ENCODE data around the gene FBXW10. TPM values are rescaled to one million over a fixed set of nuclear protein-coding genes. Genes with fewer than 3 reads are reported as not detected.
"Not testable (repeated sequence)": the region's sequence is repeated elsewhere in the genome, so short reads cannot be mapped to it uniquely, and the experiment has no call there.

Gene FBXW10
- total RNA-seq, 1 experiment from 2014 or later, result not detected

GRCh38 chr17:18744726-18745125 is 872 bp downstream of the FBXW10 start:
- not testable (repeated sequence) for H3K9ac ChIP-seq (ENCODE audit: low read length); H3K27me3 ChIP-seq (ENCODE audit: low read length); H2AFZ ChIP-seq (ENCODE audit: low read length); H3K9me2 ChIP-seq (replicated peaks; ENCODE audit: insufficient read depth, low read length); H3K4me1 ChIP-seq (ENCODE audit: low read length); H4K20me1 ChIP-seq (ENCODE audit: insufficient read depth, low read depth, low read length); H3K36me3 ChIP-seq (ENCODE audit: insufficient read depth, low read length); H3K79me2 ChIP-seq (ENCODE audit: low read length); H3K4me2 ChIP-seq (ENCODE audit: low read depth, low read length, poor library complexity, severe bottlenecking); H3K9me3 ChIP-seq (ENCODE audit: low read length); DNase-seq; H3K4me3 ChIP-seq (ENCODE audit: low read length); H3K27ac ChIP-seq (ENCODE audit: low read length)

DNA sequence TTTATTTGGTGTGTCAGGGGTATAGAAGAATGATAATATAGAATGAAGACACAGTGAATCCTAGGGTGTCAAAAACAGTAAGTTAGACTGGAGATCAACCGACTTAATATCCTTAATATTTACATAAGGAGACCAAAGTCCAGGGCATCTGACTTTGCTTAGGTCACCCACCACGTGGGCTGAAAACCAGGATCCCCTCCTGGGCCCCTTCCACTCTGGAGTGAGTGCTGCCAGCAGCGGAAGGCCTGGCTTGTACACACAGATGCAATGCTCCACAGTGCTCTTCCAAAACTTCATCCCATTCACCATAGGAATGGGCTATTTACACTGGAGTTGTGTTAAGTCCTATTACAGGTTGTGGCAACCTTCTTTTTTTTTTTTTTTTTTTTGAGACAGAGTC is 2.7 kb downstream of the FBXW10 start:
- DNase-seq; H3K9ac ChIP-seq (ENCODE audit: low read length); H4K20me1 ChIP-seq (ENCODE audit: insufficient read depth, low read depth, low read length); H3K9me2 ChIP-seq (replicated peaks; ENCODE audit: insufficient read depth, low read length); H3K79me2 ChIP-seq (ENCODE audit: low read length); H3K4me1 ChIP-seq (ENCODE audit: low read length); H3K36me3 ChIP-seq (ENCODE audit: insufficient read depth, low read length); H3K27me3 ChIP-seq (ENCODE audit: low read length); H3K9me3 ChIP-seq (ENCODE audit: low read length); H3K27ac ChIP-seq (ENCODE audit: low read length); H2AFZ ChIP-seq (ENCODE audit: low read length); H3K4me2 ChIP-seq (ENCODE audit: low read depth, low read length, poor library complexity, severe bottlenecking); H3K4me3 ChIP-seq (ENCODE audit: low read length): not testable (repeated sequence)

GRCh38 chr17:18747501-18747900 is 3.6 kb downstream of the FBXW10 start:
- not testable (repeated sequence) for DNase-seq

DNA sequence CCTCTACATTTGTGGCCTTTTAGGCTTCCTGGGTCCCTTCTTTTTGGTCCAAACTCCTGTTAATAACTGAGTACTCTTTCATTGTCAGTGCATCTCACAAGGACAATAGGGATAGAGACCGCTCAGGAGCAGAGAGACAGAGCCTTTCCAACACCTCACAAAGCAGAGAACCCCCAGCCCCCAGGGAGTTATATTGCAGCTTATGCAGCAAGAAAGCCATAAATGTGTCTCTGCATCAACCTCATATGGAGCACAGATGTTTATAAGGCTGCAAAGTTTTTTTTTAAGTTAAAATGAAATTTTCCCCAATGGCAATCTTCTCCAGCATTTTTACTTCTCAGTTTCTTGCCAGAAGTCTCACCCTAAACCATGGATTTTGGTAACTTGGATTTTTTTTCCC is 6.4 kb downstream of the FBXW10 start:
- not testable (repeated sequence) for H3K36me3 ChIP-seq (ENCODE audit: insufficient read depth, low read length); H3K9ac ChIP-seq (ENCODE audit: low read length); H3K4me1 ChIP-seq (ENCODE audit: low read length); H3K9me2 ChIP-seq (replicated peaks; ENCODE audit: insufficient read depth, low read length); H3K79me2 ChIP-seq (ENCODE audit: low read length); H3K9me3 ChIP-seq (ENCODE audit: low read length); H2AFZ ChIP-seq (ENCODE audit: low read length); DNase-seq; H3K27me3 ChIP-seq (ENCODE audit: low read length); H3K4me3 ChIP-seq (ENCODE audit: low read length); H3K27ac ChIP-seq (ENCODE audit: low read length); H4K20me1 ChIP-seq (ENCODE audit: insufficient read depth, low read depth, low read length); H3K4me2 ChIP-seq (ENCODE audit: low read depth, low read length, poor library complexity, severe bottlenecking)

More at GRCh38 chr17:18747501-18747900, 3.6 kb downstream of the FBXW10 start:
- not testable (repeated sequence) for H3K27ac ChIP-seq (ENCODE audit: low read length); H4K20me1 ChIP-seq (ENCODE audit: insufficient read depth, low read depth, low read length); H3K4me2 ChIP-seq (ENCODE audit: low read depth, low read length, poor library complexity, severe bottlenecking); H3K4me3 ChIP-seq (ENCODE audit: low read length); H3K9ac ChIP-seq (ENCODE audit: low read length); H2AFZ ChIP-seq (ENCODE audit: low read length); H3K79me2 ChIP-seq (ENCODE audit: low read length); H3K9me2 ChIP-seq (replicated peaks; ENCODE audit: insufficient read depth, low read length); H3K4me1 ChIP-seq (ENCODE audit: low read length); H3K9me3 ChIP-seq (ENCODE audit: low read length); H3K36me3 ChIP-seq (ENCODE audit: insufficient read depth, low read length); H3K27me3 ChIP-seq (ENCODE audit: low read length)

- not testable (repeated sequence) for H3K4me2 ChIP-seq (ENCODE audit: low read depth, low read length, poor library complexity, severe bottlenecking); H3K4me3 ChIP-seq (ENCODE audit: low read length); H3K36me3 ChIP-seq (ENCODE audit: insufficient read depth, low read length)
These were observed 10.1 kb downstream of the FBXW10 start for GRCh38 chr17:18753829-18754409.

GRCh38 chr17:18755969-18756368 is 12.1 kb downstream of the FBXW10 start:
- not testable (repeated sequence) for H4K20me1 ChIP-seq (ENCODE audit: insufficient read depth, low read depth, low read length); H3K79me2 ChIP-seq (ENCODE audit: low read length); DNase-seq; H3K9me3 ChIP-seq (ENCODE audit: low read length); H3K4me2 ChIP-seq (ENCODE audit: low read depth, low read length, poor library complexity, severe bottlenecking); H3K9me2 ChIP-seq (replicated peaks; ENCODE audit: insufficient read depth, low read length); H3K9ac ChIP-seq (ENCODE audit: low read length); H3K27ac ChIP-seq (ENCODE audit: low read length); H3K4me3 ChIP-seq (ENCODE audit: low read length); H3K36me3 ChIP-seq (ENCODE audit: insufficient read depth, low read length); H2AFZ ChIP-seq (ENCODE audit: low read length); H3K4me1 ChIP-seq (ENCODE audit: low read length); H3K27me3 ChIP-seq (ENCODE audit: low read length)

More at GRCh38 chr17:18753829-18754409, 10.1 kb downstream of the FBXW10 start:
- not testable (repeated sequence) for H3K27me3 ChIP-seq (ENCODE audit: low read length); H2AFZ ChIP-seq (ENCODE audit: low read length); H3K79me2 ChIP-seq (ENCODE audit: low read length); H4K20me1 ChIP-seq (ENCODE audit: insufficient read depth, low read depth, low read length); H3K27ac ChIP-seq (ENCODE audit: low read length); H3K4me1 ChIP-seq (ENCODE audit: low read length); H3K9ac ChIP-seq (ENCODE audit: low read length); H3K9me2 ChIP-seq (replicated peaks; ENCODE audit: insufficient read depth, low read length); H3K9me3 ChIP-seq (ENCODE audit: low read length); DNase-seq

DNA sequence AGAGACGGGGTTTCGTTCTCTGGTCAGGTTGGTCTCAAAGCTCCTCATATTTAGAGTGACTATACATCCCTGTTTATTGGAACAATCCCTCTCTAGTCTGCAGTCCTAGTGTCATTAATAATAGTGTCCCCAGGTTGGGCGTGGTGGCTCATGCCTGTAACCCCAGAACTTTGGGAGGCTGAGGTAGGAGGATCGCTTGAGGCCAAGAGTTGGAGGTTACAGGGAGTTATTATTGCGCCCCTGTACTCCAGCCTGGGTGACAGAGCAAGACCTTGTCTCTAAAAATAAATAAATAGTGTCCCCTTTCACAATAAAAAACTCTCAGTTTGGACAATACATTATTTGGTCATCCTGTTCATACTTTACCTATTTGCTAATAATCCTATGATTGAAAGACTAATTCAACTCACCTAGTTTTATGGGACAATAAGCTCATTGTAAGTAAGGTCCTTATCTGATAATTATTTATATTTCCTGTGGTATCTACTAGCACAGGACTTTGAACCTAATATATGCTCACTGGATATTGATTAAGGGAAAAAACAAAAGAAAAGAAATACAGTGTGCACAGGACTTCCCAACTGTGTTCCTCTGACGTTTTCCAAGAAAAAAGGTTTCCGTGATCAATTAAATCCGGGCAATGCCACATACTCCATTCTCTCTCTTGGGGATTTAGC is 13.7 kb downstream of the FBXW10 start:
- not testable (repeated sequence) for H3K4me2 ChIP-seq (ENCODE audit: low read depth, low read length, poor library complexity, severe bottlenecking); H3K4me1 ChIP-seq (ENCODE audit: low read length); H3K9ac ChIP-seq (ENCODE audit: low read length); H3K9me3 ChIP-seq (ENCODE audit: low read length); H4K20me1 ChIP-seq (ENCODE audit: insufficient read depth, low read depth, low read length); H3K36me3 ChIP-seq (ENCODE audit: insufficient read depth, low read length); H2AFZ ChIP-seq (ENCODE audit: low read length); DNase-seq; H3K9me2 ChIP-seq (replicated peaks; ENCODE audit: insufficient read depth, low read length); H3K27ac ChIP-seq (ENCODE audit: low read length); H3K4me3 ChIP-seq (ENCODE audit: low read length); H3K79me2 ChIP-seq (ENCODE audit: low read length); H3K27me3 ChIP-seq (ENCODE audit: low read length)

- not testable (repeated sequence) for H3K27me3 ChIP-seq (ENCODE audit: low read length); H3K36me3 ChIP-seq (ENCODE audit: insufficient read depth, low read length); H3K4me3 ChIP-seq (ENCODE audit: low read length); H3K4me2 ChIP-seq (ENCODE audit: low read depth, low read length, poor library complexity, severe bottlenecking); H4K20me1 ChIP-seq (ENCODE audit: insufficient read depth, low read depth, low read length); DNase-seq; H2AFZ ChIP-seq (ENCODE audit: low read length); H3K9me2 ChIP-seq (replicated peaks; ENCODE audit: insufficient read depth, low read length); H3K27ac ChIP-seq (ENCODE audit: low read length); H3K9me3 ChIP-seq (ENCODE audit: low read length); H3K9ac ChIP-seq (ENCODE audit: low read length); H3K4me1 ChIP-seq (ENCODE audit: low read length); H3K79me2 ChIP-seq (ENCODE audit: low read length)
These were observed 14.5 kb downstream of the FBXW10 start for GRCh38 chr17:18758344-18758743.
